ENCODE measurements around the gene WDR48.

The WDR48 gene

DNA sequence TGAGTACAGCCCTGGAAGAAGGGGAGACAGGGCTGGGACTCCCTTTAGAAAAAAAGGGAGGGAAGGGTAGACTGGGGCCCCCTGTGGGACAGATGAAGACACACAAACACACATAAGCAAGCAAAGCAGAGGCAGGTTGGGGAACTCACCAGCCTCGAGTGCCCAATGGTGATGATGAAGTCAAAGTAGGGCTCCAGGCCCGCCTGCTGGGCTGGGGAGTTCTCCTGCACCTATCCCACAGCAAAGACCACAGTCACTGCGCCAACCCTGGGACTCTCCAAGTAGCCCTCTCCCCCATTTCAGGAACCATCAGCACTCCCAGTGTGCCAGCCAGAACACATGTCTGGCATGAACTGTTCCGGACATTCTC lies 51.5 kb downstream of the WDR48 start:
- no peak for DNase-seq

DNA sequence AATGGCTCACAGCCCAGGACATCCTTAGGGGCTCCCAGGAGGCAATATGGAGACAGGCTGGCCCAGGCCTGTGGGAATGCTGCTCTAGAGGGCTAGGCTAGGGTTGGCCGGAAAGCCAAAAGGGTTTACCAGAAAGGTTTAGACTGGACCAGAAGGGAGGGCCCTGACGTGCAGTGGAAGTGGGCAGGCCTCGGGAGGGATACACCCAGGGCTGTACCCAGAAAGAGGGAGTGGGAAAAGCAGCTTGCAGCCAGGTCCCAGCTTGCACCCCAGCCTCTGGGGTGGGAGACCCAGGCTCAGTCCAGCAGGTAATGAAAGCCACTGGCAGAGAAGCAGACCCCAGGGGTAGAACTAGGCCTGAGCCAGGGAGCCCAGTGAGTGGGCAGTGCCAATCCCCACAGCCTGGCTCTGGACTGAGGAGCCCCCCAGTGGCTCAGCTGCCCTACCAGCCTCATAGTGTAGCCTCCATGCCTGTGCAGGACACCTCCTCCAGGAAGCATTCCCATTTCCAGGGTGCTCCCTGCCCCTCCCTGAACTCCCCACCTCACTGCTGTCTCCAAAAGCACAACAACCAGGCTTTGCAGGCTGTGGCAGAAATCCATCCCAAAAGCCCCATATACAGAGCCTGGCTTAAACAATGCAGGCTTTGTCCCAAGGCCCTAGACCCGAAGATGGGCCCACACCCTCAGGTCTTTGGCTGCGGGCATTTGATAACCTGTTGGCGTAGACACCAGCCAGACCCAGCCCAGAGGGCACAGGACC lies 52.2 kb downstream of the WDR48 start:
- no peak for DNase-seq

DNA sequence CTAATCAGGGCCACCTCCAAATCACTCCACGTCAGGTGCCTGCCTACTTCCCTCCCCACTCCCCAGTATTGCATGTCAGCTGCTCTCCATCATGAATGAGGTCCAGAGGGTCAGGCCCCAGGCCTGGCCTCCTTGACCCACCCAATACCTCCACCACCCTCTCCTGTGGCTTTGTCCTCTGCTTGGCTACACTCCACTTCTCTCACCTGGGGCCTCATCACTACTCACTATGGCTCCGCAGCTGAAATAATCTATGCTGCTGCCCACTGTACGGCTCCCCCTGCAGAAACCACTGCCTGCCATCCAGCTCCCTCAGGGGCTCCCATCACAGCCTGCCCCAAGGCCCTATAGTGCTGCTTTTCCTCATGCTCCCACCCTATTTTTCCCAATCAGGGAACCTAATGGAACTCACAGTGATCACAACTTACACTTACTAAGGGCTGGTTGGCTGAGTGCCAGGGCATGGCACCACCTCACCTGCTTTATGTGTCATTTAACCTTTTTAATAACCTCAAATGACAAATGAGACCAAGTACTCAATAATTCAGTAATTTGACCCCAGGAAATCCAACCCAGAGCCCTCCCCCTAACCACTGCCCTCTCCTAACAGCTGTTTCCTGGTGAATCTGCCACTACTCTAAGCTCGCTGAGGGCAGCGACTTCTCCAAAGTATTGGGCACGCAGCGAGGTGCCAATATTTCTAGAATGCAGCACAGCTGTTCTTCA lies 53.3 kb downstream of the WDR48 start:
- DNase-seq = no peak

DNA sequence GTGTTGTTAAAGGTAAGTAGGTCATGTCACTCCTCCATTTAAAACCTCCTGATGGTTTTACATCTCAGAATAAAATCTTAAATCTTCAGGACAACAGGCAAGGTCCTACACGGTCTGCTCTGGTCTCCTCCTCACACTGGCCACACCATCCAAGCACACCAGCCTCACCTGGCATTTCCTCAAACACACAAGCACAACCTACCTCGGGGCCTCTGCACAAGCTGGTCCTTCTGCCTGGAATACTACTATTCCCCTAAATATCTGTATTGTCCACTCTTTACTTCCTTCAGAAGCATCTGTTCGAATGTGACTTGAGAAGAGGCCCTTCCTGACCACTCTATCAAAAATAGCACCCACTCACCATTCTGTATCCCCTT lies 53.9 kb downstream of the WDR48 start:
- DNase-seq = no peak

DNA sequence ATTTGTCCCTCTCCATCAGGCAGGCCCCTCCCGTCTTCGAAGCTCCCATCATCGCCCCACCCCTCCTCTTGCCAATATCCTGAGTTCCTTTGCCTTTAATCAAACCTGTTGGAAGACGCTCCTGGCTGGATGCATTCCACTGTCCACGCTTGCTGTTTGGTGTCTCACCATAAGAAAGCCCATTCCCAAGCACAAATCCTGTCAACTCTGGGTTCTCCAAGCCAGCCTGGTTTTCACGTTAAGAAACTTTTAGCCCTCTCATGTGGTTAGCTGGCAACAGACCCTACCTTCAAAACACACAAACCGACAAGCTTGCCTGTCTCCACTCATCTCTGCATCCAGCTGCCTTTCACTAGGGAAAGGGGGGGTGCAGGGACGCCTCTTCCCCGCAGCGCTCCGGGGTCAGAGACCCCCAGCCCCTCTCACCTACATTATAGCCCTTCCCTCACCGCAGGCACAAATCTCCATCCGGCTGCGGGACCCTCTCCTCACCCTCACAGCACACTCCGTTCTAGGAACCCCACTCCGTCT lies 54.5 kb downstream of the WDR48 start:
- DNase-seq = no peak

DNA sequence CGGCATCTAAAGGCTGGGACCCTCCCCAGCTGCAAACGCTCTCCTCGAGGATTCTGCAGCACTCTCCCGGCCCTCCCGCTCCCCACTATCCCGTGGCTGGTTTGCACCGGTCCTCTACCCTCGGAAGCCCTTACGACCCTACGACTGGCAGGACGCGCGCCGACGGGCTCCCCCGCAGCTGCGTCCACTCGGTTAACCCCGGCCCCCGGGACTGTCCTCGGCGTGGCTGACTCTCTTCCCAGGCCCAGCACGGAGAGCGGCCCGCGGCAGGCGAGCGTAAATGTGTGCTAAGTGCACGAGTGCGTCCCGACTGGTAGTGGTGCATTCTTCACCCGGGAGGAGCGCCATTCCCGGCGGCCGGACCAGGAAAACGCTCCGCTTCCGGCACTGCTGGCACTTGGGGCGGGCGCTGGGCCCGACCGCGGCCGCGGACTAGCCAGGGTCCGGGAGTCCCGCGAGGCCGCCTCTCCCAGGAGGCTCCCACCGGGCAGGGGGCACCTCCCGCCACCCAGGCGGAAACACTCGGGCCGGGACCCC lies 55.1 kb downstream of the WDR48 start:
- DNase-seq = no peak

DNA sequence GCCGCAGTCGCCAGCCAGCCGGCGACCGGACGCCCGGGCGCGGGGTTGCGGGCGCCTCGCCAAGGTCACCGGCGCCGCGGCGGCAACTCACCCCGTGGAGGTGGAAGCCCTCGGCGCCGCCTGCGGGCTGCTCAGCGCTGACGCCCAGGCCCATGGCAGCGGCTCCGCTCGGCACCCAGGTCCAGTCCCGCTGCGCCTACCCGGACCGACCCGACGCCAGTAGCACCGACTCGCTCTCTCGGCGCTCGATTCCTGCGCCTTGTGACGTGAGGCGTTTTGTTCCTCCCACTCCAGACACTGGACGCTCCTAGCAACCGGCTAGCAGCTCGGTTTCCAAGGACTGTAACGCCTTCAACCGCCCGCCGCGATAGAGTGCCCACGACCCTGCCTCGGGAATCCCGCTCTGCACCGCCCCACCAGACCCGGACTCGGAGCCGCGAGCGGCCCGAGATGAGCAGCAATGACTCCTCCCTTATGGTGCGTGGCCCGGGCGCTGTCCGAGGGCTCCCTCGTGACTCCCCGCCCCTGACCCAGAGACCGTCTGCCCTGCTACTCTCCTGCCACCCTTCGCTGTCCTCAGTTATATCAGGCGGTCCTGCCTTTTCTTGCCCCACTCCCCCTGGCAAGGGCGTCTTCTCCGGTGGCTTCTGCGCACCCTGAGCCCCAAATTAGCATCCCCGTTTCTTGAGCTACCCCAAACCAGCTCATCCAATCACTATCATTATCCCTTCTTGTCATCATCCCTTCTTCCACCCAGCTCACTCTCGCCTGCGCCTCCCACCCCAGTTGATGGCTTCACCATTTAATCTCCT lies 55.8 kb downstream of the WDR48 start, which contains the start of the genes GORASP1 and TTC21A:
TSS of gene GORASP1 (minus strand) at position 240 of the 812 bp plus-strand sequence. CDS start at position 154, 86 bp downstream.
TSS of gene TTC21A (plus strand) at position 293 of the 812 bp plus-strand sequence. CDS start at position 451, 158 bp downstream.
- no peak for DNase-seq

DNA sequence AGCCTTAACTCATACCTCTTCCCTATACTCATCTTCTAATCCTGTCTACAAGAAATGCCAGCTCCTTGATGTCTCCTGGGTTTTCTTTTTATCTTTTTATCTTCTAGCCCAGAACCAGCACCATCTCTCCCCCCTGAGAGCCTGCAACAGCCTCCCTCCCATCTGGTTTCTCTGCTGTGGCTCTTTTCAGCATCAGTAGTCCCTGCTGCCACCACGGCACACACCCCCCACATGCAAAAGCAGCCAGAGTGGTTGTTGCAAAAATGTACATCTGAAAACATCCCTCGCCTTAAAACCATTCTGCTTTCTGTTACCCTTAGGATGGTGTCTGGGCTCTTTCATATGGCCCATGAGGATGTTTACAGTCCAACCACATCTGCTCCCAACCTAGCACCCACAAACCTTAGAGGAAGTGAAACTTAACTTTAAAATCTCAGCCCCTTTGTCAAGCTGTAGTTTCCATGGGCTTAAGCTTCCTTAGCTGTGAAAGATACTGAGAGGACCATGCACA lies 56.4 kb downstream of the WDR48 start:
- DNase-seq = no peak

DNA sequence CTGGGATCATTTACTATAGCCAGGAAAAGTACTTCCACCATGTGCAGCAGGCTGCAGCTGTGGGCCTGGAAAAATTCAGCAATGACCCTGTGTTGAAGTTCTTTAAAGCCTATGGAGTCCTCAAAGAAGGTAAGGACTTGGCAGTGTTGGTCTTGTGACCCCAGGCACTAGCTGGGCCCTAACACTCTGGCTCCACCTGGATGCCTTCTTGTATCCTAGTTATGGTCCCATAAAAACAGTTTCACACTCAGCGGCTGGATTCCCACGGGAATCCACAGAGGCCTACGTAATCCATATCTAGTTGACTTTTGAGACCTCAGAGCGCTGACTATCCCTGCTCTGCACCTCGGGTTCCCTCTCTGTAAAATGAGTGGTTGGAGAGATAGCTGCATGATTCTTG lies 57.3 kb downstream of the WDR48 start:
- DNase-seq = no peak

DNA sequence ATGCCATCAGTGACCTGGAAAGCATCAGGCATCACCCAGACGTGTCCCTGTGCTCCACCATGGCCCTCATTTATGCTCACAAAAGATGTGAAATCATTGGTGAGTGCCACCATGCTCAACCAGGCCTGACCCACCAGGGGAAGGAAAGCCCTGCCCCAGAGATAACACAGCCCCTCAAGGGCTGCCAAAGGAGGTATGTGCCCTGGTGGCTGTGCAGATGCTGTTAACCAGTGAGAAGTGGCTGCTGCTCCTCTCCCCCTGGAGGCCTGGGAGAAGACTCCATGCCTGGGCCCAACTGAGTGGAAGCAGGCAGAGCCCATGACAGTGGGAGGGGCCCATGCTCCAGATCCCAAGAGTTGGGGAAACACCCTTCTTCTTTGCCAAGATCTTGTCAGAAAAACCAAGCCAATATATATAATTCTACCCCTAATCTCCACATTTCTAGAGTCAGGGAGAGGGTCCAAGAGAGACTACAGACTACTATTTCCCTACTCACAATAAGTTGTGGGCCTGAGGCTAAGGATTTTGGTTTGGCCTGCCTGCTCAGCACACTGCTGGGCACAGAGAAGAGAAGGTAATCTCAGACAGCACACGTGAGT lies 58.3 kb downstream of the WDR48 start:
- DNase-seq = no peak

DNA sequence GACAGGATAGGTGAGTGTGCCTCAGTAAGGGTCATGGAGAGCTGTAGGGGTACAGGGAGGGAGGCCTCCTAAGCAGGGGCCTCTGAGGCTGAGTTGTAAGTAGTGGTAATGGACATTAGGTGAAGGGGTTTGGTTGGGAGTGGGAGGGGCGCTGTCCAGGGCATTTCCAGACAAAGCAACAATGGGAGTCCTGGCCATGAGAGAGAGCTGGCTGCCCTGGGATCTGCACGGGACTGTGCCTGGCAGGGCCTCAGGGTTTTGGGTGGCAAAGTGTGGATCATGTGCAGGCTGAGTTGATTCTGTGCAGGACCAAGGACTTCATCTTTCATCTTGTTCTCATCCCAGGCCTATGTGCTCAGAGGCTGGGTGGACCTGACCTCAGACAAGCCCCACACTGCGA lies 60.3 kb downstream of the WDR48 start:
- DNase-seq = no peak

DNA sequence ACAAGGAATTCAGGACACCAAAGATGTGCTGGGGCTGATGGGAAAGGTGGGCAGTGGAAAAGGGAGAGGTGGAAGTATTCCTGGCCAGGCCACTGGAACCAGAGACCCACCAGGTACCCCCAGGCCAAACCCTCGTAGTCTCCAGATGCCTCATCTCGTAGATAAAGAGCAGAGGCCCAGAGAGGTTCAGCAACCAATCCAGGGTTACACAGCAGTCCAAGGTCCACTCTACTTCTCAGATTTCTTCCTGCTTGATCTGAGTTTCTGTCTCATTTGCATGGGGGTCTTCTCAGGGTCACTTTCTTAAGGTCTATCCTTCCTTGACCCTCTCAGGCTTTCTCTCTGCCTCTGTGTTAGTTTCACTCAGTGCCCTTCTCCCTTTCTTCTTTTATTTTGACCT lies 60.7 kb downstream of the WDR48 start:
- no peak for DNase-seq

DNA sequence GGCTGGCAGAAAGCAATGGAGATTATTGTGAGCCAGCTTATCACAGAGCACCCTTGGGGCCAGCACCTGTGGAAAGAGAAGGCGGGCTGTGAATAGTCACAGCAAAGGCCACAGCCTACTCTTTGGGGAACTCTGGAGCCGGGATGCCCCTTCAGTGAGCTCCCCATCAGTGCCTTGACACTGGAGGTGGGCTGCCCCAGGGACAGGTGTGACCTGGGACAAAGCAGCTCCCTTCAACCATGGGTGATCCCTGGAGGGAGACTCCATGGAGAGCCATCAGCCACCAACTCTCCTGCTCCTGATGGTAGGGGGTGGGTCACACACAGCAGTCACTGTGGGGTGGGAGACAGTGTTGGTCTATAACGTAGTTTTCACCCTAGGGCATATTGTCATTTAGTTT lies 61.5 kb downstream of the WDR48 start:
- no peak for DNase-seq

DNA sequence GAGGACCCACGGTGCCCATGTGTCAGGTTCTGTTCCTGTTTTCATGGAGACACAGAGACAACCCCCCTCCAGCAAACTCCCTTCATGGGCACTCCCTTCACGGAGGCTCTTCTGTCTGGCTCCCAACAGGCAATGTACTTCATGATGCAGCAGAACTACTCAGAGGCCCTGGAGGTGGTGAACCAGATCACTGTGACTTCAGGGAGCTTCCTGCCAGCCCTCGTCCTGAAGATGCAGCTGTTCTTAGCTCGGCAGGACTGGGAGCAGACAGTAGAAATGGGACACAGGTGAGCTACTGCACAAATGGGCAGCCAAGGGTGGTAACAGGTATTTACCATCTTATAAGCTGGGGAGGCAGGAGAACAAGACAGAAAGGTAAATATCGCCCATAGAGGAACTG lies 62.6 kb downstream of the WDR48 start:
- no peak for DNase-seq

DNA sequence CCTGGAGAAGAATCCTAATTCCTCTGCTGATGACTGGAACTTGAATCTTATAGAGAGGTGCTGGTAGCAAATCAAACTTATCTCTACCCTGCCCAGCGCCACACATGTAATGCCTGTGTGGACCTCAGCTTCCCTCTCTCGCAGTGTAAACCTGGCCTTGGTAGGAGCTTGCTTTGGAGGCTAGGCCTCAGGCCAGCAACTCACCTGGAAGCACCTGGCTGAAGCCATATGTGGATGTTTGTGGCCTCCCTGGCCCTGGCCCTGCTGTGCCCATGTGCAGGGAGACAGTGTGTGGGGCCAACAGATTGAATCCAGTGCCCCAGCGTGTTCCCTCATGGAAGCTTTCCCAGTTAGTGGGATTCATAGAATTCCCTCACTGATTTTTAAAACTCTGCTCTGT lies 64.1 kb downstream of the WDR48 start:
- no peak for DNase-seq

DNA sequence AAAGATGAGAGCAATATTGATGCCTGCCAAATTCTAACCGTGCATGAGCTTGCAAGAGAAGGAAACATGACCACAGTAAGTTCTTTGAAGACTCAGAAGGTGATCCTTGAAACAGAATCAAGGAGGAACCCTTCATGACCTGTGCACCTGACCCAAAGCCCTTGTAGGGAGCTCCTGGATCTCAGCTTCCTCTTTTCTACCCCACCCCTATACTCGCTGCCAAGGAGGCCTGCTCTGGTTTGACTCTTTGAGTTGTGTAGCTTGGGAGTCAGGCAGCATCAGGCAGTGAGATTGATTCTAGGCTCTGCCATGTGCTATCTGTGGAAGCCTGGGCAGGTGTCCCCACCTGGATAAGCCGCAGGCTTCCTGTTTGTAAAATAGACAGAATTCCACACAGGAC lies 66.3 kb downstream of the WDR48 start:
- no peak for DNase-seq

DNA sequence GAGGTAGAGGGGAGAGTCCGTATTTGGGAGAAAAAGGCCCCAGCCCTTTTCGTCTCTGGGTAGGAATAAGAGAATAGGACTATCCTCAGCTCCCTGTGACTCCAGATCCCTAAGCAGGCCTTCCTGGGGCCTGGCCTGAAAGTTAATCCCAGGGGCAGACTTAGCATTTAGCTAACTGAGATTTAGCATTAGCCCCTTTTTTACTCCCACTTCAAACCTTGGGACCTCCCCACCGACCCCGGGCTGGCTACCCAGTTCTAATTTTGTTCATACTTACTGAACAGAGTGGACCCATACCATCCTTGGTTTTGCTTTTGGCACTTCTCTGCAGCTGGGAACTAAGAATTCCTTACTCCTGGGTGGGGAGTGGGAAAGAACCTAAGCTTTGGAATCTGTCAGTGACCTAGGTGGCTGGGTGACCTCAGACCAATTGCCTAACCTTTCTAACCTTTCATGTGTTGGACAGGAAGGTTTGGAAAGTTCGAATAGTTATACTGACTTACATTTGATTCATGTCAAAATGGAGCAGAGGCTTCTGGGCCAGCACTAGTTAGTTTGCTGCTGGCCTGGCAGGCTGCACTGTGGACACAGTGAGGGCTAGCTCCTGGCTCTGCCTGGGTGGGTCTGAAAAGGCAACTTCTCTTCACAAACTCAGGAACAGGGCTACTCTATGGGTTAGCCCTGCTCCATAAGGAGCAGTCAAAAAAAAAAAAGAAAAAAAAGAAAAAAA lies 67.3 kb downstream of the WDR48 start:
- DNase-seq = no peak

DNA sequence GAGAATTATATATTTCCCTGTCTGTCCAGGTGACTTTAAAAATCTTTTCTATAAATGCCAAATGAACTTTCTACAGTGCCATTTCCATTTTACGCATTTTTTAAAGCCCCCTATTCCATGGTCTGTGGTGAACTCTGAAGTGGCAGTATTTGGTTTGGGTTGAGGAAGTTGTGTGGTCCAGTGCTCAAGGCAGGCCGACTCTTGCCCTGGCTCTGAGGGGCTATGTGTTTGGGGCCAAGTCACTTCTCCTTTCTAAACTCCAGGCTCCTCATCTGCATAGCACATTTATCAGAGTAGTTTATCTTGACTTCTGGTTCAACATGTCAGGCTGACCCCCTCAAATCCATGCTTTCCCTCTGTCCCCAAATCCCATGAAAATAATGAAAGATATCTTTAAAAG lies 69.8 kb downstream of the WDR48 start:
- DNase-seq = no peak

DNA sequence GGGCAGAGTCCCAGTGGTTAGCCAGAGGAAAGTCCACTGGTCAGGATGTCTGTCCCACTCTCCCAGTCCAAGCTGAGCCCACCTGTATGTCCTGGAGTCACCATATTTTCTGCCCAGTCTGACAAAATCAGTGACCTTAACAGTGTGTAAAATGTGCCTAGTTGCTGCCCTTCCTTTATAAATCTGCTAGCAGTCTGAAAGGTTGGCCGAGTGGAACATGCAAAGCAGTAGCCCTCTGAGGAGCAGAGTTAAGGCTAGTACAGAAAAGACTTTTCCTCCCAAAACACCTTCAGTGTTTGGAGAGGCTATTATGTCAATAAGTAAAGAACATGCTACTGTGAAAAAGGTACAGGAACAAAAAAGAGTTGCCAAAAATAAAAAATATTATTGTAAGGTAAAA lies 71.0 kb downstream of the WDR48 start:
- DNase-seq = no peak

DNA sequence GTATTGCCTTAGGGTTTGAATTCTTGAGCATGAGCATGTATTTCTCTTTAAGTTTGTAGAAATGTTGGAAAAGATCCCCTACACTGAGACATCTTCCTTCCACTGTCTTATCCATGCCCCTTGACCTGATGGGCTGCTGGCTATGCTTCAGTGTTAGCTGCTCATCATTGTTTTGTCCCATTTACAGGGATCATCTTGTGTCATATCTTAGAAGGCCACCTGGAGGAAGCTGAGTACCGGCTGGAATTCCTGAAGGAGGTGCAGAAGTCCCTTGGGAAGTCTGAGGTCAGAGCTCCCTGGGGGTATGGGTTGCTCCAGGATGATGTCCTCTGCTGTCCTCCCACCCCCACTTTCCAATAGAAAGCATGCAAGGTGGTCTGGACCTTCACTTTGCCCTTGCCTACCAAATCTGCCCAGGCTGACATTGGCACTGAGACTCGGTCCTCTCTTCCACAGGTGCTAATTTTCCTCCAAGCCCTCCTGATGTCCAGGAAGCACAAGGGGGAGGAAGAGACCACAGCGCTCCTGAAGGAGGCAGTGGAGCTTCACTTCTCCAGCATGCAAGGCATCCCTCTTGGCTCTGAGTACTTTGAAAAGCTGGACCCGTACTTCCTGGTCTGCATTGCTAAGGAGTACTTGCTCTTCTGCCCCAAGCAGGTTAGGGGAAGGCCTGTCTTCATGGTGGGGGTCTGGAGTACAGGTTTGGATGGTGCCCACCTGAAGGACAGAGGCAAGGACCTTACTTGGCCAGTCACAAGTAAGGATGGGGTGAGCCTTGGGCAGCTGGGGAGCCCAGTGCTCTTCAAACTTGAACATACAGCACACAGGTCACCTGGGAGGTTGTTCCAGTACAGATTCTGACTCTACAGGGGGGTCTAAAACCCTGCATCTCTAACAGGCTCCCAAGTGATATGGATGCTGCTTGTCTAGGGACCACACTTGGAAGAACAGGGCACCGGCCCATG lies 73.3 kb downstream of the WDR48 start:
- no peak for DNase-seq
